Measurements from ENCODE around the gene HK1. TPM values are rescaled to one million over a fixed set of nuclear protein-coding genes. Genes with fewer than 3 reads are reported as not detected.
"Not testable (repeated sequence)": the region's sequence is repeated elsewhere in the genome, so short reads cannot be mapped to it uniquely, and the experiment has no call there.

Gene HK1
- total RNA-seq, 1 experiment from 2014 or later = 219 TPM

DNA sequence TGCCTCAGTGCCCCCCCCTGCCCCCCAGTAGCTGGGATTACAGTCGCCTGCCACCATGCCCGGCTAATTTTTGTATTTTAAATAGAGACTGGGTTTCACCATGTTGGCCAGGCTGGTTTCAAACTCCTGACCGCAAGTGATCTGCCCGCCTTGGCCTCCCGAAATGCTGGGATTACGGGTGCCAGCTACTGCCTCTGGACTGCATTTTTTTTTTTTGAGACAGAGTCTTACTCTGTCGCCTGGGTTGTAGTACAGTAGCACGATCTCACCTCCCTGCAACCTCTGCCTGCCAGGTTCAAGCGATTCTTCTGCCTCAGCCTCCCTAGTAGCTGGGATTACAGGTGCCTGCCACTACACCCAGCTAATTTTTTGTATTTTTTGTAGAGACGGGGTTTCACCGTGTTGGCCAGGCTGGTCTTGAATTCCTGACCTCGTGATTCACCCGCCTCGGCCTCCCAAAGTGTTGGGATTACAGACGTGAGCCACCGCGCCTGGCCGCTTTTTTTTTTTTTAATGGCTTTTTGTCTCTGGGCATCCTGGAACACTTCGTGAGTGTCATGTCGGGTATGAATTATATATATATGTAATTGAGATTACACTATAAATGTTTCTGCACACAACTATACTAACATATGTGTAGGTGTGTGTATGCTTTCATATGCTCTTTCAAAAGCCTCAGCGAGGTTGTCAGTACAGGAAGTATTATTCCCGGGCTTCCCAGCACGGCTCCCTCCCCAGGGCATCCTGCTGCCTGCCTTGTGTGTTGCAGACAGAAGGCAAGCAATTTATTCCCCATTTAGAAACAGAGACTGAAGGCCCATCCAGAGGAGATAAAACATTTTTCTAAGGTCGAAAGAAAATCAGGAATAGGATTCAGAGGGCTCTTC, 47.6 kb downstream of the HK1 start:
- CTCF ChIA-PET = interaction anchor here (0.7 to 2.8 kb wide), 3 partner anchors 13 to 103 kb away, joined by 4 to 11 read pairs (median 5); no protein-coding TSS in a partner anchor
- Mint-ChIP-seq H3K27ac (peak overlapping the region; percentile 96), H3K4me1 (peaks cover 95% of the 10 kb centered on the region), H3K4me3 (peak overlapping the region; percentile 49)
- POLR2A ChIA-PET = interaction anchor here (0.7 kb wide), 1 partner anchor 91 kb away, joined by 3 read pairs; no protein-coding TSS in a partner anchor
- DNase-seq (ENCODE audit: low spot score) (peak; percentile 47), ATAC-seq (peak; percentile 9; the same call in 1 of the 2 replicates)
- H3K27me3 Mint-ChIP-seq (ENCODE audit: low read depth); H3K9me3 Mint-ChIP-seq; H3K36me3 Mint-ChIP-seq: not testable (repeated sequence)

DNA sequence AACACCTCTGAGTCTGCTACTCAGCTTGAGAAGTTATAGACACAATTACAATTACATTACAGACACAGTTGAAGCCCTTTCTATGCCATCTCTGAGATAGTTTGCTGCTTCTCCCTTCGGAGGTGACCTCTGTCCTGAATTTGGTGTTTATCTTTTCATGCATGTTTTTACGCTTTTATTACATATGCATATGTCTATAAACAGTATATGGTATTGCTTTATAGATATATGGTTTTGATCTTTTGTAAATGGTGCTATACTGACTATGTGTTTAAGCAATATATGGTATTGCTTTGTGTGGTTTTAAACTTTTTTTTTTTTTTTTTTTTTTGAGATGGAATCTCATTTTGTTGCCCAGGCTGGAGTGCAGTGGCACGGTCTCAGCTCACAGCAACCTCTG, 48.4 kb downstream of the HK1 start:
- Mint-ChIP-seq H3K4me1 (peaks cover 95% of the 10 kb centered on the region), H3K4me3 (peak overlapping the region; percentile 49; the same call in 1 of the 2 replicates), H3K36me3 (peaks cover 5% of the 10 kb centered on the region; the same call in 1 of the 2 replicates), H3K27ac (peak overlapping the region; percentile 96; the same call in 1 of the 2 replicates), H3K27me3 (ENCODE audit: low read depth) (no peaks in the 10 kb centered on the region), H3K9me3 (no peaks in the 10 kb centered on the region)
- no peak for DNase-seq (ENCODE audit: low spot score)
- ChIA-PET CTCF (interaction anchor here (0.7 to 1.1 kb wide), 3 partner anchors 14 to 82 kb away, joined by 4 read pairs; no protein-coding TSS in a partner anchor), POLR2A (interaction anchor here (0.7 kb wide), 1 partner anchor 243 kb away, joined by 8 read pairs; no protein-coding TSS in a partner anchor)
- TF ChIP-seq FOXK1 (CRISPR knock-in tag; IDR thresholded peaks at IDR 0.05) (no peak), GABPB1 (CRISPR knock-in tag; IDR thresholded peaks at IDR 0.05) (no peak), NR3C1 (CRISPR knock-in tag; conservative IDR thresholded peaks at IDR 0.05; ENCODE audit: low read depth) (no peak)
- TF ChIP-seq, protein P1, sequence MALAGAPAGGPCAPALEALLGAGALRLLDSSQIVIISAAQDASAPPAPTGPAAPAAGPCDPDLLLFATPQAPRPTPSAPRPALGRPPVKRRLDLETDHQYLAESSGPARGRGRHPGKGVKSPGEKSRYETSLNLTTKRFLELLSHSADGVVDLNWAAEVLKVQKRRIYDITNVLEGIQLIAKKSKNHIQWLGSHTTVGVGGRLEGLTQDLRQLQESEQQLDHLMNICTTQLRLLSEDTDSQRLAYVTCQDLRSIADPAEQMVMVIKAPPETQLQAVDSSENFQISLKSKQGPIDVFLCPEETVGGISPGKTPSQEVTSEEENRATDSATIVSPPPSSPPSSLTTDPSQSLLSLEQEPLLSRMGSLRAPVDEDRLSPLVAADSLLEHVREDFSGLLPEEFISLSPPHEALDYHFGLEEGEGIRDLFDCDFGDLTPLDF (CRISPR knock-in tag; IDR thresholded peaks at IDR 0.05) = no peak
- TF ChIP-seq, protein P2, sequence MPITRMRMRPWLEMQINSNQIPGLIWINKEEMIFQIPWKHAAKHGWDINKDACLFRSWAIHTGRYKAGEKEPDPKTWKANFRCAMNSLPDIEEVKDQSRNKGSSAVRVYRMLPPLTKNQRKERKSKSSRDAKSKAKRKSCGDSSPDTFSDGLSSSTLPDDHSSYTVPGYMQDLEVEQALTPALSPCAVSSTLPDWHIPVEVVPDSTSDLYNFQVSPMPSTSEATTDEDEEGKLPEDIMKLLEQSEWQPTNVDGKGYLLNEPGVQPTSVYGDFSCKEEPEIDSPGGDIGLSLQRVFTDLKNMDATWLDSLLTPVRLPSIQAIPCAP (CRISPR knock-in tag; IDR thresholded peaks at IDR 0.05) = no peak
- ATAC-seq = no peak

DNA sequence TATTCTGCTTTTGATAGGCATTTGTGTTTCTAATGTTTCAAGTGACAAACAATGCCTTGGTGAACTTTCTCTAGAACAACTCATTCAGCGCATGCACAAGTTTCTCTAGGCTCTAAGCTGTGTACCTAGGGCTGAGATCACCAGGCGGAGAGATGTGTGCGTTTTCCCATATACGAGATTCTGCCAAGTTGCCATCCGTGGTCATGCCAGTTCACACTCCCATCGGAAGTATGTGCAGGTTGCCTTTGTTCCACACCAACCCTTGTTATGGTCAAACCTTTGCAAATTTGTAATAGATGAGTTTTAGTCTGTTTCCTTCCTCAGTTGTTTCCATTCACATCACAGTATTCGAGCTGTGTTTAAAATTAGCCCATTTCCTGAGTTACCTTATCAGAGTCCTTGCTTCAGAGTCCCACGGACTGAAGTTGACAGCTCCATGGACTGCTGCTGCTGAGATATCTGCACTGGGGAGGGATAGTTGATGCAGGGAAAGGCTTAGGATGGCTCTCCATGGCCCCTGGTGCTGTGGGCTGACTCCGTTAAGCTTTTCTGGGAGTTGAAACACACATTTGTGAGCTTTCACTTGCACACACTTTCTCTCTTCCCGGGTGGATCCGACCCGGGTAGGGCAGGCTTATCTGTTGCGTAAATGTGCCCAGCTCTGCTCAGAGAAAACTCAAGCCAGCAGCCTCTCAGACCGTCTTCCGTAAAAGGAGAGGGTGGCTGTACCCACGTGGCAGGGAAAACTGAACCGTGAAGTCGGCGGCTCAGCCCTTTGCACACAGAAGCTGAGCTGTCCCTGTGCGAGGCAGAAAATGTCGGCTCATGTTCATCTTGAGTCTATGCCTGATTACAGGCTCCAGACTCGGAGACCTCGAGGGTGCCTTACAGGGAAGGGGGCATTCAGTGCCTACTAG, 49.4 kb downstream of the HK1 start:
- peaks cover 4% of the 10 kb centered on the region; the same call in 1 of the 2 replicates for H3K36me3 Mint-ChIP-seq
- H3K4me1 Mint-ChIP-seq = peaks cover 98% of the 10 kb centered on the region
- no peak for ATAC-seq
- no peaks in the 10 kb centered on the region for H3K27me3 Mint-ChIP-seq (ENCODE audit: low read depth)
- POLR2A ChIA-PET = interaction anchor here (0.6 to 0.9 kb wide), 4 partner anchors 8 to 242 kb away, joined by 3 to 8 read pairs (median 4); no protein-coding TSS in a partner anchor
- H3K27ac Mint-ChIP-seq = peak overlapping the region; percentile 98
- peak overlapping the region; percentile 18; the same call in 1 of the 2 replicates for H3K4me3 Mint-ChIP-seq
- TF ChIP-seq, protein P3, sequence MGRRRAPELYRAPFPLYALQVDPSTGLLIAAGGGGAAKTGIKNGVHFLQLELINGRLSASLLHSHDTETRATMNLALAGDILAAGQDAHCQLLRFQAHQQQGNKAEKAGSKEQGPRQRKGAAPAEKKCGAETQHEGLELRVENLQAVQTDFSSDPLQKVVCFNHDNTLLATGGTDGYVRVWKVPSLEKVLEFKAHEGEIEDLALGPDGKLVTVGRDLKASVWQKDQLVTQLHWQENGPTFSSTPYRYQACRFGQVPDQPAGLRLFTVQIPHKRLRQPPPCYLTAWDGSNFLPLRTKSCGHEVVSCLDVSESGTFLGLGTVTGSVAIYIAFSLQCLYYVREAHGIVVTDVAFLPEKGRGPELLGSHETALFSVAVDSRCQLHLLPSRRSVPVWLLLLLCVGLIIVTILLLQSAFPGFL (CRISPR knock-in tag; IDR thresholded peaks at IDR 0.05; ENCODE audit: borderline replicate concordance) = no peak
- TF ChIP-seq, protein P4, sequence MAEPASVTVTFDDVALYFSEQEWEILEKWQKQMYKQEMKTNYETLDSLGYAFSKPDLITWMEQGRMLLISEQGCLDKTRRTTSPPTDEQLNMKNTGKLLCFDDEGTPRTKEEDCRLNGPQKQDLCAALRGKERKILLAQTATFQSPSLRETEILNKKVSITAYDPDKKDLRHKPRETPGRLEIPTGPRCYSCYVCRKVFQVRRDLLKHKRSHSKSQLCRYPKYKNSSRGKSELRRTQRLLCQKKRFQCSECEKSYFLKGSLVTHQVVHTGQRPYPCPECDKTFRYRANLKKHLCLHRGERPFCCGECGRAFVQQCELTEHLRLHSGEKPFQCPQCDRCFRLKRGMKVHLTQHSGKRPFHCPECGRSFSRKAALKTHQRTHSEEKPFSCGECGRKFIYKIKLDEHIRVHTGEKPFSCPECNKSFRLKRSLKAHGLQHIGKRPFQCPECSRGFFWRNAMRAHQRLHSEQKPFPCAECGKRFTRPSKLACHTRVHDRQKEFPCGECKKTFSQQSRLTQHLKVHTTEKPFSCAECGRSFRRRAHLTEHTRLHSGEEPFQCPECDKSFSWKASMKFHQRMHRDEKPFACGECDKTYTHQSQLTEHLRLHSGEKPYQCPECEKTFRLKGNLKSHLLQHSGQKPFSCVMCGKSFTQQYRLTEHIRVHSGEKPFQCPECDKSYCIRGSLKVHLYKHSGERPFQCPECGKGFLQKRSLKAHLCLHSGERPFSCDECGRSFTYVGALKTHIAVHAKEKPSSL (CRISPR knock-in tag; conservative IDR thresholded peaks at IDR 0.05) = no peak
- TF ChIP-seq NR3C1 (CRISPR knock-in tag; conservative IDR thresholded peaks at IDR 0.05; ENCODE audit: low read depth) (no peak), JUN (CRISPR knock-in tag; IDR thresholded peaks at IDR 0.05) (0 out of 2 replicates have a peak, but pooled peaks have one; percentile 14), ZNF232 (CRISPR knock-in tag; IDR thresholded peaks at IDR 0.05) (no peak), ESRRA (CRISPR knock-in tag; IDR thresholded peaks at IDR 0.05; ENCODE audit: borderline replicate concordance) (no peak), OVOL2 (CRISPR knock-in tag; IDR thresholded peaks at IDR 0.05; ENCODE audit: borderline replicate concordance) (no peak)
- TF ChIP-seq, protein P5, sequence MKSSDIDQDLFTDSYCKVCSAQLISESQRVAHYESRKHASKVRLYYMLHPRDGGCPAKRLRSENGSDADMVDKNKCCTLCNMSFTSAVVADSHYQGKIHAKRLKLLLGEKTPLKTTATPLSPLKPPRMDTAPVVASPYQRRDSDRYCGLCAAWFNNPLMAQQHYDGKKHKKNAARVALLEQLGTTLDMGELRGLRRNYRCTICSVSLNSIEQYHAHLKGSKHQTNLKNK (CRISPR knock-in tag; IDR thresholded peaks at IDR 0.05) = no peak
- CTCF ChIA-PET = interaction anchor here (0.7 to 1.2 kb wide), 7 partner anchors 15 to 81 kb away, joined by 3 to 4 read pairs (median 4); no protein-coding TSS in a partner anchor
- DNase-seq (ENCODE audit: low spot score) = no peak
- H3K9me3 Mint-ChIP-seq = no peaks in the 10 kb centered on the region
